ENCODE measurements around the gene PLCXD3. TPM values are rescaled to one million over a fixed set of nuclear protein-coding genes. Genes with fewer than 3 reads are reported as not detected.

Gene PLCXD3
- total RNA-seq, 1 donor from 2014 or later: 4.5 TPM

- no peak for DNase-seq (ENCODE audit: low spot score)
These were observed 97.3 kb downstream of the PLCXD3 start for GRCh38 chr5:41413074-41413473.

GRCh38 chr5:41412496-41412895 is 97.9 kb downstream of the PLCXD3 start:
- DNase-seq (ENCODE audit: low spot score): no peak

- no peak for DNase-seq (ENCODE audit: low spot score)
These were observed 99.7 kb downstream of the PLCXD3 start for GRCh38 chr5:41410737-41411136.

GRCh38 chr5:41410307-41410706 is 100.1 kb downstream of the PLCXD3 start:
- no peak for DNase-seq (ENCODE audit: low spot score)

GRCh38 chr5:41408676-41409443 is 101.5 kb downstream of the PLCXD3 start:
- no peak for DNase-seq (ENCODE audit: low spot score)

- DNase-seq (ENCODE audit: low spot score): no peak
These were observed 103.5 kb downstream of the PLCXD3 start for GRCh38 chr5:41406936-41407335.

GRCh38 chr5:41406424-41406823 is 104.0 kb downstream of the PLCXD3 start:
- no peak for DNase-seq (ENCODE audit: low spot score)

GRCh38 chr5:41404757-41405156 is 105.6 kb downstream of the PLCXD3 start:
- no peak for DNase-seq (ENCODE audit: low spot score)

- no peak for DNase-seq (ENCODE audit: low spot score)
These were observed 106.6 kb downstream of the PLCXD3 start for GRCh38 chr5:41403846-41404245.

- DNase-seq (ENCODE audit: low spot score): no peak
These were observed 107.6 kb downstream of the PLCXD3 start for GRCh38 chr5:41402845-41403244.

GRCh38 chr5:41399839-41400238 is 110.6 kb downstream of the PLCXD3 start:
- DNase-seq (ENCODE audit: low spot score): no peak

GRCh38 chr5:41392016-41392415 is 118.4 kb downstream of the PLCXD3 start:
- no peak for DNase-seq (ENCODE audit: low spot score)

GRCh38 chr5:41374631-41375030 is 135.8 kb downstream of the PLCXD3 start:
- no peak for DNase-seq (ENCODE audit: low spot score)

- no peak for DNase-seq (ENCODE audit: low spot score)
These were observed 137.2 kb downstream of the PLCXD3 start for GRCh38 chr5:41373230-41373629.

GRCh38 chr5:41371738-41372137 is 138.7 kb downstream of the PLCXD3 start:
- DNase-seq (ENCODE audit: low spot score): no peak

- DNase-seq (ENCODE audit: low spot score): no peak
These were observed 139.9 kb downstream of the PLCXD3 start for GRCh38 chr5:41370482-41370881.

GRCh38 chr5:41369799-41370198 is 140.6 kb downstream of the PLCXD3 start:
- DNase-seq (ENCODE audit: low spot score): no peak

- DNase-seq (ENCODE audit: low spot score): no peak
These were observed 142.2 kb downstream of the PLCXD3 start for GRCh38 chr5:41368158-41368557.

GRCh38 chr5:41365369-41365768 is 145.0 kb downstream of the PLCXD3 start:
- DNase-seq (ENCODE audit: low spot score): no peak

- DNase-seq (ENCODE audit: low spot score): no peak
These were observed 146.1 kb downstream of the PLCXD3 start for GRCh38 chr5:41364346-41364745.

- DNase-seq (ENCODE audit: low spot score): no peak
These were observed 146.9 kb downstream of the PLCXD3 start for GRCh38 chr5:41363343-41363986.

- DNase-seq (ENCODE audit: low spot score): no peak
These were observed 153.6 kb downstream of the PLCXD3 start for GRCh38 chr5:41356786-41357185.

- no peak for DNase-seq (ENCODE audit: low spot score)
These were observed 160.6 kb downstream of the PLCXD3 start for GRCh38 chr5:41349846-41350245.

Measured in ureter (tissue), 1 donor.